Measurements from ENCODE around the gene PBX3.

PBX3 gene

GRCh38 chr9:125878164-125878631, 131.0 kb downstream of the PBX3 start:
- peak; percentile 84 for DNase-seq

GRCh38 chr9:125881042-125881441, 133.9 kb downstream of the PBX3 start:
- no peak for DNase-seq

GRCh38 chr9:125883565-125884217, 136.5 kb downstream of the PBX3 start:
- DNase-seq: no peak

- DNase-seq: no peak
Measured at GRCh38 chr9:125884218-125884595, 137.0 kb downstream of the PBX3 start.

- DNase-seq: no peak
Measured at GRCh38 chr9:125885405-125886034, 138.3 kb downstream of the PBX3 start.

- DNase-seq: no peak
Measured at GRCh38 chr9:125886365-125886764, 139.2 kb downstream of the PBX3 start.

- no peak for DNase-seq
Measured at GRCh38 chr9:125887172-125887571, 140.0 kb downstream of the PBX3 start.

GRCh38 chr9:125888211-125888610, 141.0 kb downstream of the PBX3 start:
- peak; percentile 41 for DNase-seq

GRCh38 chr9:125889112-125889475, 141.9 kb downstream of the PBX3 start:
- DNase-seq: no peak

GRCh38 chr9:125889476-125890419, 142.6 kb downstream of the PBX3 start:
- DNase-seq: peak; percentile 67

- no peak for DNase-seq
Measured at GRCh38 chr9:125890826-125891225, 143.7 kb downstream of the PBX3 start.

GRCh38 chr9:125893277-125893676, 146.1 kb downstream of the PBX3 start:
- DNase-seq: no peak

- no peak for DNase-seq
Measured at GRCh38 chr9:125894566-125894965, 147.4 kb downstream of the PBX3 start.

GRCh38 chr9:125896404-125896803, 149.2 kb downstream of the PBX3 start:
- no peak for DNase-seq

GRCh38 chr9:125896964-125897363, 149.8 kb downstream of the PBX3 start:
- DNase-seq: no peak

GRCh38 chr9:125897481-125897880, 150.3 kb downstream of the PBX3 start:
- DNase-seq: no peak

- peak; percentile 29 for DNase-seq
Measured at GRCh38 chr9:125902214-125902613, 155.0 kb downstream of the PBX3 start.

GRCh38 chr9:125902831-125903512, 155.8 kb downstream of the PBX3 start:
- no peak for DNase-seq

- no peak for DNase-seq
Measured at GRCh38 chr9:125904155-125904851, 157.1 kb downstream of the PBX3 start.

- peak; percentile 82 for DNase-seq
Measured at GRCh38 chr9:125906144-125906543, 159.0 kb downstream of the PBX3 start.

GRCh38 chr9:125906893-125907292, 159.7 kb downstream of the PBX3 start:
- DNase-seq: no peak

- no peak for DNase-seq
Measured at GRCh38 chr9:125908136-125908535, 161.0 kb downstream of the PBX3 start.
